GM19452 (cell line): ENCODE data around the gene KLK12.

Experiments used
- ATAC-seq: cut with Tn5 transposase; IDR thresholded peaks from one replicate; pipeline ENCODE4 v1.9.1; 2021; ENCODE audit not compliant: unreplicated experiment

Gene KLK12

GRCh38 chr19:50983625-50984292 is 51.0 kb downstream of the KLK12 start, which contains the start of gene KLK7:
TSS of gene KLK7 (minus strand) at chr19:50983917. CDS start at chr19:50982399, 1,518 bp downstream.
- no peak for ATAC-seq

DNA sequence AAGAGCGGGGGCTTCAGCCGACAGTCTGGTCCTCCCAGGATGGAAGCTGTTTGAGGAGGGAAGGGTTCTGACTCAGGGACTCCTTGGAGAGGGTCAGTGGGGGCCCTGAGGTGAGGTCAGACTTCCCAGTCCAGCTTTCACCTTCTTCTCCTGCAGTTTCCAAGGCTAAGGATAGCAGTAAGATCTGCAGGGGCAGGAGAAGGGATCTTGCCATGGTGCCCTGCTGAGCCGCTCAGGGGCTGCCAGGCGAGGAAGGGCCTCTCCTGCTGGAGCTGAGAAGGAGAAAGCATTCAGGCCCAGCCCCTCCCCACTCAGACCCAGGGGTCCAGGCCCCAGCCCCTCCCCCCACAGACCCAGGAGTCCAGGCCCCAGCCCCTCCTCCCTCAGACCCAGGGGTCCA is 52.6 kb downstream of the KLK12 start:
- ATAC-seq = no peak

DNA sequence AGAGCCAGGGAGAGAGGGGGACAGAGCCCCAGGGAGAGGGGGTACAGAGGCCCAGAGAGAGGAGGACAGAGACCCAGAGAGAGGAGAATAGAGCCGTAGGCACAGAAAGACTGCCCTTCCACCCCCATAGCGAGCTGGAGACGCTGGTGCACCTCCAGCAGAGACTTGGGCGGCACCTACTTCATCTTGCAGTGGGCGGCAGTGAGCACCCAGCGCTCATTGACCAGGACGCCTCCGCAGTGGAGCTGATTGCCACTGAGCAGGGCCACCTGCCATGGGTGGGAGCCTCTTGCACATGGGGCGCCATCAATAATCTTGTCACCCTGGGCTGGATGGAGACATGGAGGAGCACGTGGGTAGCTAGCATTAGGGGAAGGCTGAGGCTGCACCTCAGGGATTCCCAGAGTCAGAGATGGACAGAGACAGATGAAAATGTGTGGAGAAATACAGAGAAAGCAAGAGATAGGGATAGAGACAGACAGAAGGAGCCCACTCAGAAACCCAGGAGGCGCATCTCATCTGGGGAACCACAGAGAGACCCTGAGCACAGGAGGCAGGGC is 53.1 kb downstream of the KLK12 start:
- ATAC-seq = no peak

DNA sequence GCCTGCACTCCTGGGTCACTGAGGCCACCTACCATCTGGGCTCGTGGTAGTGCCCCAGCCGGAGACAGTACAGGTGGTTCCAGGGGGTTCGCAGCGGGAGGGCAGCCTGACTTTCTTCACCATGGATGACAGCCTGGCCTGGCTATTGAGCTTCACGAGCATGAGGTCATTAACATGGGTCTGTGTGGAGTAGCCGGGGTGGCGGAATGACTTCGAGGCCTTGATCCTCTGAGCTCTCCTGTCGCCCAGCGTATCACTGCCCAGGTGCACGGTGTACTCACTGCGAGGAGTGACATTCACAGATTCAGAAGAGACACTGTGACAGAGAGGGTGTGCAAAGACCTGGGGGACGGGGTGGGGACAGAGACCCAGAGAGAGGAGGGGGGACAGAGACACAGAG is 54.6 kb downstream of the KLK12 start:
- ATAC-seq = no peak

GRCh38 chr19:50979758-50980157 is 55.0 kb downstream of the KLK12 start:
- ATAC-seq = no peak
